HG03457 (cell line): ENCODE data around the gene MSL3.

Experiments
- ATAC-seq: cut with Tn5 transposase; IDR thresholded peaks from one replicate; pipeline ENCODE4 v1.9.1; 2021; ENCODE audit warnings: moderate number of reproducible peaks; ENCODE audit not compliant: unreplicated experiment

MSL3 gene

GRCh38 chrX:11759172-11759460, 1.1 kb downstream of the MSL3 start:
- no peak for ATAC-seq

- ATAC-seq: peak; percentile 60
Observed at GRCh38 chrX:11759461-11760311, 1.6 kb downstream of the MSL3 start.

GRCh38 chrX:11760958-11761357, 2.9 kb downstream of the MSL3 start:
- ATAC-seq: no peak

- no peak for ATAC-seq
Observed at GRCh38 chrX:11764602-11765067, 6.6 kb downstream of the MSL3 start.

GRCh38 chrX:11765449-11765848, 7.4 kb downstream of the MSL3 start:
- ATAC-seq: no peak

- ATAC-seq: no peak
Observed at GRCh38 chrX:11766487-11766886, 8.4 kb downstream of the MSL3 start.

GRCh38 chrX:11768039-11768438, 10.0 kb downstream of the MSL3 start:
- ATAC-seq: peak; percentile 55

- ATAC-seq: no peak
Observed at GRCh38 chrX:11770320-11770719, 12.3 kb downstream of the MSL3 start.

GRCh38 chrX:11778230-11778629, 20.2 kb downstream of the MSL3 start:
- ATAC-seq: no peak

GRCh38 chrX:11781133-11781532, 23.1 kb downstream of the MSL3 start:
- no peak for ATAC-seq

GRCh38 chrX:11781734-11782370, 23.8 kb downstream of the MSL3 start:
- no peak for ATAC-seq

GRCh38 chrX:11784543-11784942, 26.5 kb downstream of the MSL3 start:
- no peak for ATAC-seq

GRCh38 chrX:11786862-11787261, 28.8 kb downstream of the MSL3 start:
- ATAC-seq: no peak

GRCh38 chrX:11787564-11787963, 29.5 kb downstream of the MSL3 start:
- no peak for ATAC-seq

GRCh38 chrX:11789809-11790208, 31.8 kb downstream of the MSL3 start:
- no peak for ATAC-seq

- ATAC-seq: no peak
Observed at GRCh38 chrX:11791090-11791489, 33.1 kb downstream of the MSL3 start.

- no peak for ATAC-seq
Observed at GRCh38 chrX:11791537-11791936, 33.5 kb downstream of the MSL3 start.

GRCh38 chrX:11792461-11793421, 34.7 kb downstream of the MSL3 start:
- ATAC-seq: peak; percentile 81

- no peak for ATAC-seq
Observed at GRCh38 chrX:11793734-11794133, 35.7 kb downstream of the MSL3 start.

- ATAC-seq: no peak
Observed at GRCh38 chrX:11813341-11813740, 55.3 kb downstream of the MSL3 start.
